ENCODE results near the gene LMO2. TPM values are rescaled to one million over a fixed set of nuclear protein-coding genes. Genes with fewer than 3 reads are reported as not detected.

The LMO2 gene
- total RNA-seq, 1 experiment from 2014 or later: 0.33 TPM

GRCh38 chr11:33889296-33889695 is 2.6 kb downstream of the LMO2 start:
- H3K4me3 Mint-ChIP-seq: no peak overlapping the region
- H2BK12ac ChIP-seq (ENCODE audit: insufficient read length, low read depth, low read length): no peak overlapping the region
- WGBS (ENCODE audit: extremely low coverage, insufficient read length, low lambda C conversion rate): no CpG with 5 or more reads among the region's 6 CpGs
- no peak overlapping the region for H4K8ac ChIP-seq (replicated peaks; ENCODE audit: insufficient read length, low read depth, low read length)
- no peaks in the 10 kb centered on the region for H3K23me2 ChIP-seq (ENCODE audit: insufficient read length, low read depth, low read length, poor library complexity, severe bottlenecking)
- no peak overlapping the region for H3K4ac ChIP-seq (ENCODE audit: low read depth, low read length)
- peaks cover 5% of the 10 kb centered on the region for H3K27me3 Mint-ChIP-seq (ENCODE audit: low read depth)
- no peak overlapping the region for H2BK15ac ChIP-seq (ENCODE audit: low read depth, low read length)
- H4K20me1 ChIP-seq (ENCODE audit: control insufficient read depth, insufficient read depth, insufficient read length): no peaks in the 10 kb centered on the region
- H3K79me2 ChIP-seq (ENCODE audit: insufficient read depth, low read length): no peaks in the 10 kb centered on the region
- no peaks in the 10 kb centered on the region for H3K4me1 ChIP-seq (ENCODE audit: insufficient read depth, low read length)
- H3K23ac ChIP-seq (ENCODE audit: insufficient read length, low read depth, low read length): no peak overlapping the region
- H3K56ac ChIP-seq (ENCODE audit: insufficient read length, low read depth, low read length): no peak overlapping the region
- H3K36me3 Mint-ChIP-seq (ENCODE audit: insufficient read depth in 1 of 3, low read depth in 3 of 3): no peaks in the 10 kb centered on the region
- H4K5ac ChIP-seq (ENCODE audit: insufficient read length, low read depth, low read length): no peak overlapping the region
- no peak overlapping the region for H2AK5ac ChIP-seq (ENCODE audit: insufficient read length, low read length)
- H3K27me3 ChIP-seq (ENCODE audit: insufficient read depth, low read length): no peaks in the 10 kb centered on the region
- no peaks in the 10 kb centered on the region for H3K9me3 Mint-ChIP-seq
- H3K27ac Mint-ChIP-seq: no peak overlapping the region
- no peak overlapping the region for H2BK5ac ChIP-seq (ENCODE audit: insufficient read length, low read length)
- H4K91ac ChIP-seq (ENCODE audit: insufficient read length, low read depth, low read length): no peak overlapping the region
- no peak overlapping the region for H3K4me2 ChIP-seq (ENCODE audit: insufficient read depth, insufficient read length, low read length)
- no peaks in the 10 kb centered on the region for H3K9me3 ChIP-seq (ENCODE audit: control insufficient read depth, low read depth, low read length)
- H2AFZ ChIP-seq (ENCODE audit: low read length): no peak overlapping the region
- DNase-seq: no peak
- H3T11ph ChIP-seq (ENCODE audit: low read length): no peak overlapping the region
- H3K79me1 ChIP-seq (ENCODE audit: insufficient read depth, low read depth, low read length, poor library complexity, severe bottlenecking): no peaks in the 10 kb centered on the region
- no peak overlapping the region for H2BK20ac ChIP-seq (ENCODE audit: low read depth, low read length, poor library complexity, severe bottlenecking)
- peaks cover 11 to 17% of the 10 kb centered on the region in 2 experiments for H3K4me1 Mint-ChIP-seq
- H3K18ac ChIP-seq (ENCODE audit: insufficient read length, low read depth, low read length): no peak overlapping the region
- H3K9ac ChIP-seq (ENCODE audit: extremely low read depth, insufficient read length, low read length): no peak overlapping the region
- TF ChIP-seq CTCF (conservative IDR thresholded peaks at IDR 0.05): no peak
- H2BK120ac ChIP-seq (ENCODE audit: low read depth, low read length, poor library complexity, severe bottlenecking): no peak overlapping the region
- no peak overlapping the region for H3K27ac ChIP-seq (ENCODE audit: insufficient read length, low read depth, low read length)
- H3K14ac ChIP-seq (ENCODE audit: insufficient read depth, low read length): no peak overlapping the region

Data from H9 (cell line).